GM18499 (cell line): ENCODE measurements around the gene CXCL16.

Experiments used
- ATAC-seq: cut with Tn5 transposase; IDR thresholded peaks from one replicate; pipeline ENCODE4 v1.9.1; 2021; ENCODE audit warnings: moderate number of reproducible peaks; ENCODE audit not compliant: insufficient read depth, unreplicated experiment

The CXCL16 gene, protein sequence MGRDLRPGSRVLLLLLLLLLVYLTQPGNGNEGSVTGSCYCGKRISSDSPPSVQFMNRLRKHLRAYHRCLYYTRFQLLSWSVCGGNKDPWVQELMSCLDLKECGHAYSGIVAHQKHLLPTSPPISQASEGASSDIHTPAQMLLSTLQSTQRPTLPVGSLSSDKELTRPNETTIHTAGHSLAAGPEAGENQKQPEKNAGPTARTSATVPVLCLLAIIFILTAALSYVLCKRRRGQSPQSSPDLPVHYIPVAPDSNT

DNA sequence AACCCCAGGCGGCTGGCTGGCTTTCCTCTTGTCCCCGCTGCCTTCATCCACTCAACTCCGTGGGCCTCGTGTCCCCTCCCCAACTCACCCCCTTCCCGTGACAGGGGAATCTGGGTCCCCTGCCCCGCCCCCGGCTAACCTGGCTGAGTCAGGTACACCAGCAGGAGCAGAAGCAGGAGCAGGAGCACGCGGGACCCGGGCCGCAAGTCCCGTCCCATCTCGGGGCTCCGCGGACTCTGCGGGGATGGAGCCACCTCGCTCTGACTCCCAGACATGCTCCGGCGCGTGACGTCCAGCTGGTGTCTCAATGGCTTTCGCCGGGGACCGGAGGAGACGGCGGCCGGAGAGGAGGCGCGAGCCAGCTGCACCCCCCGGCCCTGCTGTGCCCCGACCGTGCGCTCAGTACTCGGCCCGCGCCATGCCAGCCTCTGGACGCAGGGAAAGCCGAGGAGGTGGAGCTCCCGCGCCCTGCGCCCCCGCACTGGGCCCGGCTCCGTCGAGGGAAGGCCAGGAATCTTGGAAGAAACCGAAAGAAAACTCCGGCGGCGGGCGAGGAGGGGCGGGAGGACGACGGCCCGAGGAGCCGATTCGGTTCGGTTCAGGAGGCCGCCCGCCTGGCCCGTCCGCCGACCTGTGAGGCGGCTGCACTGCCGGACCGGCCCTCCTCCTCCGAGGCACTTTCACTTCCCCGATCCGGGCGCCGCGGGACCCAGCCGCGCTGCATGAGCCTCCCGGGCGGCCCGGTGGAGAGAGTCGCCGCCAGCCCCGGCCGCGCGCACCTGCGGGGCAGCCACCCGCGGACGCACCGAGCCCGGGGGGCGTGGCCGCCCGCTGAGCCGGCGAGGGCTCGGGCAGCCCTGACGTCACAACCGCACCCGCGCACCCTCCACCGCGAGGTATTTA, at the start of gene CXCL16, which contains the start of gene ZMYND15:
TSS of gene CXCL16 (minus strand) at position 807 of the 903 bp plus-strand sequence. CDS start at position 218, 589 bp downstream.
TSS of gene ZMYND15 (plus strand) at position 712 of the 903 bp plus-strand sequence. CDS start 716 bp downstream, outside the sequence.
- no peak for ATAC-seq

DNA sequence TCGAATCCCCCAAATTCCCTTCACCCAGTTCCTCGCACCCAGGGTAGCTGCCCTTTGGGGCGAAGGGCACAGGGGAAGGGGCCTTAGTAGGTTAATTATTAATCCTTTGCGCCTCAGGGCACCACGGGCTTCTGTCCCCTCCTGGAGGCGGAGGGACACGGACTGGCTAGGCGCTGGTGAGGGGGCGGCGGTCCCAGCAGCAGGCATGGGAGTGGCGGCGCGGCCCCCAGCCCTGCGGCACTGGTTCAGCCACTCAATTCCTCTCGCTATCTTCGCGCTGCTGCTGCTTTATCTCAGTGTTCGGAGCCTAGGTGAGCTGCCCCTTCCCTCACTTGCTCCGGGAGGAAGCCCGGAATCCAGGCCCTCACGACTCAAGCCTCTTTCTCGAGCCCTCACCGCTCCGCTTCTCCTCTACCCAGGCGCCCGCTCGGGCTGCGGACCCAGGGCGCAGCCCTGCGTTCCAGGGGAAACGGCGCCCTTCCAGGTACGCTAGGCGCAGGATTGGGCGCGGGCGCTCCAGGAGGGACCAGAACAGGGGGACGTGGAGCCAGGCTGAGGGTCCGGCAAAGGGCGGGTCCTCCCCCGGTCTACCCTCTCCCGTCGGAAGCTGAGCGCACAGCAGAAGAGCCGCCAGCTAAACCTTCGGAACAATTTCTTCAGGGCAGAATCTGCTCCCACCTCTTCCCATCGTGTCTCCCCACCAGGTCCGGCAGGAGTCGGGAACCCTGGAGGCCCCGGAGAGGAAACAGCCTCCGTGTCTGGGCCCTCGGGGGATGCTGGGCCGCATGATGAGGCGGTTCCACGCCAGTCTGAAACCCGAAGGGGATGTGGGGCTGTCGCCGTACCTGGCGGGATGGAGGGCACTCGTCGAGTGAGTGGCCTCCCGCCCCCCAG, 49.3 kb upstream of the CXCL16 start, which contains the start of gene GLTPD2:
TSS of gene GLTPD2 (plus strand) at position 158 of the 894 bp plus-strand sequence. CDS start at position 206, 48 bp downstream.
- ATAC-seq: no peak

DNA sequence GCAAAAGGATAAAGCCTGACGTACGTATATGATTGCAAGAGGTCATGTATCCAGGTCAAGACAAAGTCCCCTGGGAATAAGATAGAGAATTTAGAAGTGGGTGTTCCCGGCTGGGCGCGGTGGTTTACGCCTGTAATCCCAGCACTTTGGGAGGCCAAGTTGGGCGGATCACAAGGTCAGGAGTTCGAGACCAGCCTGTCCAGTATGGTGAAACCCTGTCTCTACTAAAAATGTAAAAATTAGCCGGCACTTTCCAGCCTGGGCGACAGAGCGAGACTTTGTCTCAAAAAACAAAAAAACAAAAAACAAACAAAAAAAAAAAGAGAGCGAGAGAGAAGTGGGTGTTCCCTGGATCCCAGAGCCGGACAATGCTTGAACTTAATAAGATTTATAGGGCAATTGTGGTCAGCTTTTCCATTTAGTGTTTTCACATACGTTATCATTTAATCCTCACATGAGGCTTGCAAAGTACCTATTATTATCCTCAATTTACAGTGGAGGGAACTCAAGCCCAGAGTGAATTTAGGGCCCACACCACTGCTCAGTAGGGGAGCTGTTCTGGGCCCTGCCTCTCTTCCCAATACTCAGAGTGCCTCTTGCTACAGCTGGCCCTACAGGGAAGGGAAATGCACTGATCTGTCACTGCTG, 48.6 kb upstream of the CXCL16 start:
- no peak for ATAC-seq

DNA sequence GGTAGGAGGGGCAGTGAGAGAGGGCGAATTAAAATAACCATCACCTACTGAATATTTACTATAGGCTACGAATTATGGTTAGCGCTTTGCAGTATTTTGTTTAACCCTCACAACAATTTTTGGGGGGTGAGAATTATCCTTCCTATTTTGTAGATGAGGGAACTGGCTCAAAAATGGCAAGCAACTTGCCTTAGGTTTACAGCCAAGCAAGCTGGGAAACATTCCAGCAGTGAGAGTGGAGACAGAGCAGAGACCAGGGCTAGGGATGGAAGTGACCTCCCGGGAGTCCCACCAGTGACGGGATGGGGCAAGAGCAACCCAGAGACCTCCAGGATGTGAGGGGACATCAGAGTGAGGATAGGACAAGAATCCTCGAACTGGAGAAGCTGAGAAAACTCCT, 46.8 kb upstream of the CXCL16 start:
- no peak for ATAC-seq

DNA sequence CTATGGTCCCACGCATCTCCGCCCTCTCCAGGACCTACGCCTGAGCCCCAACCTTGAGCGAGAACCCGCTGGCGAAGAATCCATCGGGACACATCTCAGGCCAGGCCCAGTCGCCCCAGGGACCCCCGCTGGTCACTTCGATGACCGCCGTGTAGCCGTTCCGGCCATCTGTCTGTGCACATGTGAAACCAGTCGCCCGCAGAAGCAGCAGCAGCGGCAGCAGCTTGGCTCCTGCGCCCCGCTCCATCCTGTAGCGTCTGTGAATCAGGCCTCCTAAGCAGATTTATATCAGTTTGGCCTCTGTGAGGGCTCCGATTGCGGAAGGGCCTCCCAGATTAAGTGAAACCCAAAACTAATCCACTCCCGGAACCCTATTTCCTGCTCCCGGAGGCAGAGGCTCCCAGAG, 46.4 kb upstream of the CXCL16 start, which contains the start of gene VMO1:
TSS of gene VMO1 (minus strand) at position 259 of the 406 bp plus-strand sequence. CDS start at position 247, 12 bp downstream.
- no peak for ATAC-seq

DNA sequence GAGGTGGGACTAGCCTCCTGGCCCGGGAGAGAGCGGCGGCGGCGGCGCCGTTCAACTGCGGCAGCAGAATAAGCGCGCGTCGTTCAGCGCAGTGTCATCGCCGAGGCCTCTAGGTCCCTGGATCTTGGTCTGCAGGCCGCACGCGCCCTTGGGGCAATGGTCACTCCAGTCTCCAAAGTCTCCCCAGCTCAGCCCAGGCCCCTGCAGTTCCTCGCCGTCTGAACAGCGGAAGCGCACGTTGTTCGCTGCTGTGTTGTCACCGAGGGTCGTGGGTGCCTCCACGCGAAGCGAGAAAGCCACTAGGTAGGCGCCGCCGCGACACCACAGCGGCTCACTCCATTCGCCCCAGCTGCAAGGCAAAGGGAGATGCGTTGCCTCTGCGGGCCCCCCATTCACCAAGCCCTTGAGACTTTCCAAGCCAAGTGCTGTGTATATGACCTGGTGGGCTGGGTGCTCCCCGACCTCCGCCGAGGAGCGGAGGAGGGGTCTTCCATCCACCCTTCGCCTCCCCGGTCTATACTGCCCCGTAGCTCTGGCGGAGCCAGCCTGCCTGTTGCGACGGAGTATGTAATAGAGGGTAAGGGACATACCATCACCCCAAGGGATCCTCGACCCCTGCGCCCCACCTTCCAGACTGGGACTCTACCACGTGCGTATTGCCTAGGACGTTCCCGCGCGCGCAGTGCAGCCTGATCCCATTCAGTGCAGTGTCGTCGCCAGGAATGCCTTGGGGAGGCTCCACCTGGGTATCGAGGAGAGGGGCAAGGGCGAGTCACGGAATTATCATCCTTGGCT, 45.8 kb upstream of the CXCL16 start:
- ATAC-seq: no peak

DNA sequence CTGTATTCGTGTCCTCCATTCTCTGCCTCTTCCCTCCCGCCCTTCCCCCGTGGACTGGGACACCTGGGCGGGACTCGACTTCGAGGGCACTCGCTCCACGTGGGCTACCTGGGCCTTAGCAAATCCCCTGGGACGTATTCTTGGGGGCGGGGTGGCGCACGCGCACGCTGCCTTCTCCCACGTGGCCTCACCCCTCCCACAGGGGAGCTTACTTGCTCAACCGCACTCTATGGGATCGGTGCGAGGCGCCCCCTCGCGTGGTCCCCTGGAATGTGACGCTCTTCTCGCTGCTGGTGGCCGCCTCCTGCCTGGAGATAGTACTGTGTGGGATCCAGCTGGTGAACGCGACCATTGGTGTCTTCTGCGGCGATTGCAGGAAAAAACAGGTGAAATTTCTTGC, 42.9 kb upstream of the CXCL16 start:
- no peak for ATAC-seq

DNA sequence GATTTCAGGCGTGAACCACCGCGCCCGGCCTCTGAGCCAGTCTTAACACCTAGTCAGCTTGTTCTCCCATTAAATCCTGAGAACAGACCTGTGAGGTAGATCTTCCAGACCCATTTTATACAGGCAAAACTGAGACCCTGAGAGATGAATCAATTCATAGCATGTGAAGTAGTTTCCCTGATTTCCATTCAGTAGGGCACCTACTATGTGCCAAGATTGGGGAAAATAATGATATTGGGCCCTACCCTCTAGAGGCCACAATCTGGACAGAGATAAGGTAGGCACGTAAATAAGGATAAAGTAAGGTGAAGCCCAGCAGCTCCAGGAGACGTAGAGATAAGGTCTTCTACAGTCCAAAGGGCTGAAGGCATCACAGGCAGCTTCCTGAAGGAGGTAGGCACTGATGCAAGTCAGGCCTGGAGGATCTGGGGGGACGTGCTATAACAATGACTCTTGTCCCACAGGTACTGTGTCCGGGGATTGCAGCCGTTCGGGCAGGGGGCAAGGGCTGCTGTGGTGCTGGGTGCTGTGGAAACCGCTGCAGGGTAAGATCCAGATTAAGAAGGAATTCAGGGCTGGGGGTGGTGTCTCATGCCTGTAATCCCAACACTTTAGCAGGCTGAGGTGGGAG, 40.7 kb upstream of the CXCL16 start:
- no peak for ATAC-seq

DNA sequence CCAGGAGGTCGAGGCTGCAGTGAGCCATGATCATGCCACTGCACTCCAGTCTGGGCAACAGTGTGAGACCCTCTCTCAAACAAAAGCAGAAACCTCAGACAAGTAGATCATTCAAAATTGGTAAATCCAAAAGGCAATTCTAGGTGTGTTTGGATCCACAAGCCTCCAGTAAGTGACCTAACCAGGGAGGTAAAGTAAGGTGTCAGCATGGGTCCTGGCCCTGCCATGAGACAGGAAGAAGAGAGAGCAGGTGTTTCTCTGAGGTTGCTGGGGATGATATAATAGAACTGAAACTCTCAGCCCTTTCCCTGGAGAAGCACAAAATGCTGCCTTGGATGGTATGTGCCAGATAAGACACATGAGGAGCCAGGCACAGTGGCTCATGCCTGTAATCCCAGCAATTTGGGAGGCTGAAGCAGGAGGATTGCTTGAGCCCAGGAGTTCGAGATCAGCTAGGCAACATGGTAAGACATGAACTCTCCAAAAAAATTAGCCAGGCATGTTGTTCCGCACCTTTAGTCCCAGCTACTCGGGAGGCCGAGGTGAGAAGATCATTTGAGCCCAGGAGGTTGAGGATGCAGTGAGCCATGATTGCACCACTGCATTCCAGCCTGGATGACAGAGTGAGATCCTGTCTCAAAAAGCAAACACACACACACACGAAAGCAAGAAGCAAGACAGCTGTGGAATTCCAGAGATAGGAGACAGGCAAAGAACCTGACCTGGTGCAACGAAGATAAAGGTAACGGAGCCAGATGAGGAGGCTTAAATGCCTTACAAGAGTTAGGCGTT, 38.4 kb upstream of the CXCL16 start:
- ATAC-seq: no peak

DNA sequence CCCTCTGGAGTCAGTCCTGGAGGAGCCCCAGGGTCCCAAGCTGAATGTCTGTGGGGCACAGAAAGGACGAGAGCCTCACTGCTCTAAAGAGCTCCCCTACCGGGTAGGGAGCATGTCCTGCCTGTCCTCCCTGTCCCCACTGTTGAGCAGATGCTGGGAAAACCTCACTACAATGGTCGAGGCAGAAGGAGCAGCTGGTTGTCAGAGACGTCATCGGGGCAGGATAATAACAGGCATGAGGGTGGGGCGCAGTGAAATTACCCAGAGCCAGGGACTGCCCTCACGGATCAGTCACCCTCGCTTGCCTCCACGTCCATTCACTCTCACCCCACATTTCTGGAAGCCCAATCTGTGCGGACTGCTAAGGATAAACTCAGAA, 32.5 kb upstream of the CXCL16 start:
- no peak for ATAC-seq

DNA sequence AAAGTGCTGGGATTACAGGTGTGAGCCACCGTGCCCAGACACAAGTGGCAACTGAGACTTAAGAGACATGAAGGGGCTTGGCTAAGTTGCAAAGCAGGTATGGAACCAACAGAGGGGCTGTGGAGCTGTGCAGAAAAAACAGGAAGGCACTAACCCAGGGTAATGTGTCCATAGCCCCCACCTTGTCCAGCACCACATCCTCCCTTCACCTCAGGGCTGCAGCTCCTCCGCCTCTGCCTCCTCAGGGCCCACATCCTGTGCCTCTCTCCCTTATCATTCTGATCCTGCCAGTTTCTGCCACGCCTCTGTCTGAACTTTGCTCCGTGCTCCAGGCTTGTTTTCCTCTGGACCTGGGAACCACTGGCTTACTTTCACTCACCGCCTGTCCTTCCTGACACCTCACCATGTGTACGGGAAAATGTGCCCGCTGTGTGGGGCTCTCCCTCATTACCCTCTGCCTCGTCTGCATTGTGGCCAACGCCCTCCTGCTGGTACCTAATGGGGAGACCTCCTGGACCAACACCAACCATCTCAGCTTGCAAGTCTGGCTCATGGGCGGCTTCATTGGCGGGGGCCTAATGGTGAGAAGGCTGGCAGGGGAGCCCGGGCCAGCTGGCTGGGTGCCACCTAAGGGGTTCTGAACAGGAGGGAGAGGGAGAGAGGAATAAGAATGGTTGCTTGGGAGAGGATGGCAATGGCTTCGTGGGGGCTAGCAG, 31.9 kb upstream of the CXCL16 start, which contains the start of gene TM4SF5:
TSS of gene TM4SF5 (plus strand) at position 368 of the 716 bp plus-strand sequence. CDS start at position 405, 37 bp downstream.
- no peak for ATAC-seq

DNA sequence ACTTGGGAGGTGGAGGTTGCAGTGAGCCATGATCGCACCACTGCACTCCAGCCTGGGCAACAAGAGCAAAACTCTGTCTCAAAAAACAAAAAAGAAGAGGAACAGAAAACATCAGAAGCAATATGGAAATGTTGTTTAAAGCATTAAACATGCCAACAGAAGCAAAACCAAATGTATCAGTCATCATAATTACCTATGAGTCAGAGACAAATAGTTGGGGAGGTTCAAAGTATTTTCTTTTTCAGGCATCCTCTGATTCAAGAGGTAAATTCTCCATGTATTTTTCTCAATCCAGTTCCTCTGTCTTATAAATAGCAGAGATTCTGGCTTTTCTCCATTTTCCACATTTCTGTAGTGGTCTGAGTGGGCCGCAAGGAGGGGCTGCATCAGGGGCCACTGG, 29.9 kb upstream of the CXCL16 start:
- ATAC-seq: no peak

DNA sequence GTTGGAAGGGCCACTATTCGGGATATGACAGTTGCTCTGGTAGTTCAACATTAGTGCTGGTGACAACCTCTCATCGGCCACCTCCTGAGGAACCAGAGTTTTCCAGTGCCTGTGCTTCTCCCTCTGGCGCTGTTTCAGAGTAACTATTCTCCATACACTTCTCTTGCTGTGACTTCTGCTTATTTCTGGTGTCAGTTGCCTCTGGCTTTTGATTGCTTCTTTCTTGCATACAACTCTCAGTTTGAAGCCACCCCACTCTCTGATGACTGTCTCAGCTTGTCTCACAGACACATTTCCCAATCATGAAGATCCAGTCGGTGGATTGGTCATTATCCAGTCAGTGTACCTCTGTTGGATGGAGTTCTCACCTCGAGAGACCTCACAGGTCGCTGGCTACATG, 28.6 kb upstream of the CXCL16 start:
- no peak for ATAC-seq

DNA sequence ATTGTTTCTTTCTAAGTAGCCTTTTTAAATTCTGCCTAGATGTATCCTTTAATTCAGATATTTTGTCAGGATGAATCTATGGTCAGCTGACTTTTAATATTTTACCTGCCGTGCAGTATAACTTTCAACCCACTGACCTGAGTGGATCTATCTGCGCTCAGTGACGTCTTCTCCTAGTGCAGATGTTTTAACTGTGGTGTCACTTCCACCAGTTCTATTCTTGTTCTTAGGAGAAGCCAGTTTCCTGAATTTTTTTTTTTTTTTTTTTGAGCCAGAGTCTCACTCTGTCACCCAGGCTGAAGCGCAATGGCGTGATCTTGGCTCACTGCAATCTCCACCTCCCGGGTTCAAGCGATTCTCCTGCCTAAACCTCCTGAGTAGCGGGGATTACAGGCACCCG, 27.0 kb upstream of the CXCL16 start:
- ATAC-seq: no peak

DNA sequence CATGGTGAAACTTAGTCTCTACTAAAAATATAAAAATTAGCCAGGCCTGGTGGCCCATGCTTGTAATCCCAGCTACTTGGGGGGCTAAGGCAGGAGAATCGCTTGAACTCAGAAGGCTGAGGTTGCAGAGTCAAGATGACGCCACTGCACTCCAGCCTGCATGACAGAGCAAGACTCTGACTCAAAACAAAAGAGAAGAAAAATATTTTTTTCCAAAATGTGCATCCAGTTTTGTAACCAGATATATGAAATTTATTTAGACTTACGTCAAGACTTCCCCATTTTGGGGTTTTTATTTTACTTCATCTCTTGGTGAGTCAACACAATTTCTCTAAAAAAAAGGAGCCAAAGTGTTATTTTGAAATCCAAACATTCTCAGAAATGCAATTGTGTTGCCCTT, 26.5 kb upstream of the CXCL16 start:
- no peak for ATAC-seq

DNA sequence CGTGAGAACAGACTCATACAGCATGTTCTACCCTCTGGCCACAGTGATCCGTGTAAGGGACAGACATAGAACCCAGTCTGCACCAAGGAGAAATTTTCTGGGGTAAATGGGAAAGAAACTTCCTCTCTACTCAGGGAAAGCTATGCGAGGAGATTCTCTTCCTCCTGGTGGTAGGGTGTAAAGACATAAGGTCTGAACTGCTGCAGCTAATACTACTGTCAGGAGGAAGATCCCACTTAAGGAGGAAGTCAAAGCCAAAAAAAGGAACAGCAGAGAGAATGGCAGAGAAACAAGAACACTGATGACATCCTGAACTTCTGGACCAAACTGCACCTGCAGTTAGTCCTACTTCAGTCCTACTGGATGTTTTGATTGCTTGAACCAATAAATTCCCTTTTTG, 24.9 kb upstream of the CXCL16 start:
- no peak for ATAC-seq

DNA sequence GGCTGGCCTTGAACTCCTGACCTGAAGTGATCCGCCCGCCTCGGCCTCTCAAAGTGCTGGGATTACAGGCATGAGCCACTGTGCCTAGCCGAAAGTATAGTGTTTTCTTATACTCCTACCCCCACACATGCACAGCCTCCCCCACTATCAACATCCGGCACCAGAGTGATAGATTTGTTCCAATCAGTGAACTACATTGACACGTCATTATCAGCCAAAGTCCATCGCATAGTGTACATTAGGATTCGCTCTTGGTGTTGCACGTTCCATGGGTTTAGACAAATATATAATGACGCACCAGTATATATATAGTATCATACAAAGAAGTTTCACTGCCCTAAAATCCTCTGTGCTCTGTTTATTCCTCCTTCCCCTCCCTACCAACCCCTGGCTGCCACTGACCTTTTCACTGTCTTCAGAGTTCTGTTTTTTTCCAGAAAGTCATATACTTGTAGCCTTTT, 20.1 kb upstream of the CXCL16 start:
- ATAC-seq: no peak
